Fibroblast of villous mesenchyme (primary cell): ENCODE data around the gene PDXDC1. TPM values are rescaled to one million over a fixed set of nuclear protein-coding genes. Genes with fewer than 3 reads are reported as not detected.
A peak's percentile ranks its signal among the peaks of the same experiment; 100 is the strongest.
"Not testable (repeated sequence)": the region's sequence is repeated elsewhere in the genome, so short reads cannot be mapped to it uniquely, and the experiment has no call there.

ENCODE experiments used
- DNase-seq: peaks from one replicate; pipeline ENCODE4 v3.0.0-alpha.2; 2010; ENCODE audit warnings: low read depth
- H3K4me3 ChIP-seq: 2 replicates; pipeline ENCODE4 v1.5.1; 2011; ENCODE audit warnings: low read depth, mild to moderate bottlenecking, low read length
- CTCF ChIP-seq: IDR thresholded peaks from 2 replicates; pipeline ENCODE4 v1.5.1; 2012; ENCODE audit warnings: low read depth, mild to moderate bottlenecking, low read length; ENCODE audit not compliant: insufficient read depth
- total RNA-seq: library from RNA; depleted of rRNA; stranded (reverse); fragments of >200 nt; gene quantifications from 2 replicates; pipeline ENCODE4 v1.2.3, GENCODE V29; 2012

The PDXDC1 gene
- total RNA-seq, 1 donor: 112 TPM

DNA sequence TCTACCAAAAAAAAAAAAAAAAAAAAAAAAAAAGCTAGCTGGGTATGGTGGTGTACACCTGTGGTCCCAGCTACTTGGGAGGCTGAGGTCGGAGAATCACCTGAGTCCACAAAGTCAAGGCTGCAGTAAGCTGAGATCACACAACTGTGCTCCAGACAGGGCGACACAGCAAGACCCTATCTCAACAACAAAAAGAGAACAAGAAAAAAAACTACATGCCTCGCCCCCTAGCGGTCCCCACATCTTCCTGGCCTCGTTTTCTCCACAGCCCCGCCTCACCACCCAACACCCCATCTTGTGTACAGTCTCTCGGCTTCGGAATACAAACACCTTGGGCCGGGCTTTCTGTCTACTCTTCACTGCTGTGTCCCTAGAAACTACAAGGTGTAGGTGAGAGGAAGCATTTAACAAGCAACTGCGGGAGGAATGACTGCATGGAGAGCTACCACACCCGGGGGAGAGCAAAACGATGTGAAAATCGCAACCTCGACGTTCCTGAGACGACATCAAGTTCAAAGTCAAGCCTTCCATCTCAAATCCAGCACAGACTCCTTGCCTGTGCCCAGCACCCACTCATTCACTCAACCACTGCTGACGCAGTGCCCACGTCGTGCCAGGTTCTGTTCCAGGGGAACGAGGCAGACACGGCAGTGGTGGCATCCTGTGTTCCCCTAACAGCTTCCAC, 72.0 kb downstream of the PDXDC1 start:
- H3K4me3 ChIP-seq: no peak overlapping the region
- DNase-seq: no peak
- no peak for TF ChIP-seq CTCF

DNA sequence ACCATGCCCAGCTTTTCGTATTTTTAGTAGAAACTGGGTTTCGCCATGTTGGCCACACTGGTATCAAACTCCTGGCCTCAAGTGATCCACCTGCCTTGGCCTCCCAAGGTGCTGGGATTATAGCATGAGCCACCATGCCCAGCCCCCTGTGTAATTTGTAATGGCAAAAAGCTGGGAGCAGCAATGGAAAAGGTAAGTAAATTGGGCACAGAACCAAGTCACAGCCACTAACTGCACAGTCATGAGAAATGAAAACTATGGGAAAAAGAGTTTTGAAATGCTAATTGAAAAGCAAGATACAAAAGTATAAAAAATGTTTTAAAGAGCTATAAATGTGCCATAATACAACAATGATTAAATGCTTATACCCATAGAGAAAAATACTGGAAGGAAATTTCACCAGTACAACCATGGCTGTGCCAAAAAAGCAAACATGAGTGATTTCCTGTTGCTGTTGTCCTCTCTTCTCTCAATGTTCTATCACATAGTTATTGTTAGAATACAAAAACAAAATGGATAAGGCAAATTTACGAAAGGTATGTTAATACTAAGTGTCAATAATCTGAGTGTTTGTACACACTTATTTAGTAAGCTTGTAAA, 74.9 kb downstream of the PDXDC1 start:
- no peak for DNase-seq
- H3K4me3 ChIP-seq: no peak overlapping the region
- TF ChIP-seq CTCF: no peak

DNA sequence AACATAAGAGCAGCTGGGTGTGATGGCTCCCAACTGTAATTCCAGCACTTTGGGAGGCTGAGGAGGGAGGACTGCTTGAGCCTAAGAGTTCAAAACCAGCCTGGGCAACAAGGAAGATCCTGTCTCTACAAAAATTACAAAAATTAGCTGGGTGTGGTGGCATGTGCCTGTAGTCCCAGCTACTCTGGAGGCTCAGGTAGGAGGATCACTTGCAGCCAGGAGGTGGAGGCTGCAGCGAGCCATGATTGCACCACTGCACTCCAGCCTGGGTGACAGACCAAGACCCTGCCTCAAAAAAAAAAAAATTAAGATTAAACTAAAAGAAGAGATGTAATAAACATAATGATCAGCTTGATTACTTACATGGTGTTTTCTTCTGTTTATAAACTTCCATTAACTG, 75.6 kb downstream of the PDXDC1 start:
- DNase-seq, H3K4me3 ChIP-seq: not testable (repeated sequence)

DNA sequence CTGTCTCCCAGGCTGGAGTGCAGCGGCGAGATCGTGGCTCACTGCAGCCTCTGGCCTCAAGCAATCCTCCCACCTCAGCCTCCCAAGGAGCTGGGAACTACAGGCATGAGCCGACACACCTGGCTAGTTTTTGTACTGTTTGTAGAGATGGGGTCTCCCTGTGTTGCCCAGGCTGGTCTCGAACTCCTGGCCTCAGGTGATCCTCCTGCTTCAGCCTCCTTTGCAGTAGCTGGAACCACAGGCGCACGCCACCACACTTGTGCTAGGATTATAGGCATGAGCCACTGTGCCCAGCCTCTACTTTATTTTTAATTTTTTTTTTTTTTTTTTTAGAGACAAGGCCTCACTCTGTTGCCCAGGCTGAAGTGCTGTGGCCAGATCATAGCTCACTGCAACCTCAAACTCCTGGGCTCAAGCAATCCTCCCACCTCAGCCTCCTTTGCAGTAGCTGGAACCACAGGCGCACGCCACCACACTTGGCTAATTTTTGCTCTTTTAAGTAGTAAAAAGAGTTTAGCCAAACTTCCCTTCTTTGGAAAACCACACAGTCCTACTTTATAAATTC, 76.6 kb downstream of the PDXDC1 start:
- DNase-seq: no peak
- no peak overlapping the region for H3K4me3 ChIP-seq
- TF ChIP-seq CTCF: no peak

GRCh38 chr16:15052747-15053476, 78.1 kb downstream of the PDXDC1 start:
- DNase-seq: no peak
- no peak for TF ChIP-seq CTCF

GRCh38 chr16:15053904-15054303, 79.1 kb downstream of the PDXDC1 start:
- no peak for DNase-seq
- no peak for TF ChIP-seq CTCF
- no peak overlapping the region for H3K4me3 ChIP-seq

More at GRCh38 chr16:15052747-15053476, 78.1 kb downstream of the PDXDC1 start:
- H3K4me3 ChIP-seq: no peak overlapping the region

GRCh38 chr16:15054357-15055140, 79.7 kb downstream of the PDXDC1 start:
- TF ChIP-seq CTCF: no peak
- H3K4me3 ChIP-seq: peak overlapping the region; percentile 93
- no peak for DNase-seq
